H1 (cell line): ENCODE measurements around the gene LRTM2. TPM values are rescaled to one million over a fixed set of nuclear protein-coding genes. Genes with fewer than 3 reads are reported as not detected.

Source experiments
- CTCF ChIA-PET: fragments of 300-600 bp; sonication (Branson Sonifier 250); formaldehyde crosslinking; loops from one replicate; lab custom pipeline; 2021; ENCODE audit not compliant: partially characterized antibody; lab: Charles Lee
- POLR2A ChIA-PET: fragments of 300-600 bp; sonication (Branson Sonifier 250); formaldehyde crosslinking; loops from one replicate; lab custom pipeline; 2021; ENCODE audit warnings: inconsistent platforms; ENCODE audit not compliant: partially characterized antibody; lab: Charles Lee
- DNase-seq, 2 experiments: peaks; one replicate each; pipeline versions ENCODE4 v3.0.0 to v3.0.0-alpha.2; 2010 to 2022; ENCODE audit warnings: low spot score in 2 of 2, low read depth in 1 of 2, mixed read lengths in 1 of 2
- FAIRE-seq: peaks from 2 replicates; lab custom pipeline; 2011; peaks lifted over from hg19 to GRCh38; lab: Jason Lieb, UNC
- H2AFZ ChIP-seq: 2 replicates; pipeline ENCODE4 v1.8.1; 2012; ENCODE audit warnings: low read length, inconsistent platforms
- H2AK5ac ChIP-seq: 2 replicates; pipeline ENCODE4 v1.6.1; 2013; ENCODE audit warnings: low read depth, low read length
- H2BK120ac ChIP-seq: replicated peaks from 2 replicates; pipeline ENCODE3; 2013; ENCODE audit warnings: low read depth, low read length, inconsistent platforms
- H2BK12ac ChIP-seq: 2 replicates; pipeline ENCODE4 v1.6.1; 2013; ENCODE audit warnings: low read depth, low read length
- H2BK15ac ChIP-seq: 2 replicates; pipeline ENCODE4 v1.6.1; 2013; ENCODE audit warnings: low read length
- H2BK20ac ChIP-seq: 2 replicates; pipeline ENCODE4 v1.6.1; 2013; ENCODE audit warnings: low read length
- H2BK5ac ChIP-seq: 2 replicates; pipeline ENCODE4 v1.6.1; 2013; ENCODE audit warnings: low read depth, low read length
- H3K14ac ChIP-seq: 2 replicates; pipeline ENCODE4 v1.6.1; 2013; ENCODE audit warnings: inconsistent platforms; ENCODE audit not compliant: insufficient read length
- H3K18ac ChIP-seq: 2 replicates; pipeline ENCODE4 v1.6.1; 2013; ENCODE audit warnings: low read length; ENCODE audit errors: extremely low read depth
- H3K23ac ChIP-seq: 2 replicates; pipeline ENCODE4 v1.6.1; 2013; ENCODE audit warnings: inconsistent platforms; ENCODE audit not compliant: insufficient read length
- H3K23me2 ChIP-seq: 2 replicates; pipeline ENCODE4 v1.6.1; 2013; ENCODE audit warnings: low read depth, low read length
- H3K27ac ChIP-seq: 2 replicates; pipeline ENCODE4 v1.6.1; 2011; ENCODE audit warnings: low read depth, low read length, inconsistent platforms
- H3K27me3 ChIP-seq, 4 experiments: replicated peaks in 1 of 4; 1 replicate in 1 of 4; 2 replicates in 3 of 4; pipeline versions ENCODE4 v1.6.1 to v1.8.1; 2011 to 2013; ENCODE audit warnings: low read length in 3 of 4, mild to moderate bottlenecking in 3 of 4, inconsistent platforms in 2 of 4, mixed read lengths in 2 of 4, moderate library complexity in 1 of 4; ENCODE audit not compliant: control insufficient read depth in 3 of 4, insufficient read depth in 3 of 4; ENCODE audit errors: extremely low read depth in 1 of 4
- H3K36me3 ChIP-seq, 4 experiments: 2 replicates each; pipeline versions ENCODE4 v1.6.1 to v1.8.1; 2011 to 2013; ENCODE audit warnings: mild to moderate bottlenecking in 4 of 4, low read length in 3 of 4, moderate library complexity in 2 of 4, control low read depth in 1 of 4, inconsistent platforms in 1 of 4; ENCODE audit not compliant: insufficient read depth in 4 of 4, control insufficient read depth in 2 of 4
- H3K4ac ChIP-seq: replicated peaks from 2 replicates; pipeline ENCODE3; 2013; ENCODE audit warnings: low read length, low read depth, mixed read lengths, inconsistent platforms; ENCODE audit not compliant: insufficient read length
- H3K4me1 ChIP-seq, 4 experiments: replicated peaks in 1 of 4; 1 replicate in 1 of 4; 2 replicates in 3 of 4; pipeline versions ENCODE4 v1.6.1 to v1.8.1; 2011 to 2013; ENCODE audit warnings: low read length in 3 of 4, inconsistent platforms in 2 of 4, mixed read lengths in 1 of 4; ENCODE audit not compliant: insufficient read depth in 4 of 4, control insufficient read depth in 3 of 4
- H3K4me2 ChIP-seq, 2 experiments: 2 replicates each; pipeline versions ENCODE4 v1.6.1 to v1.8.1; 2011 to 2013; ENCODE audit warnings: low read depth in 2 of 2, low read length in 2 of 2, control low read depth in 1 of 2, inconsistent platforms in 1 of 2, mild to moderate bottlenecking in 1 of 2; ENCODE audit not compliant: insufficient read depth in 1 of 2
- H3K4me3 ChIP-seq, 4 experiments: fragments of 200-600, 300-600 bp in 1 of 4; sonication (generic), shearing (Covaris generic), sonication (Bioruptor Twin) in 1 of 4; 2 replicates each; pipeline versions ENCODE4 v1.5.1 to v1.8.1; 2011 to 2016; ENCODE audit warnings: low read length in 4 of 4, low read depth in 3 of 4, control low read depth in 2 of 4, inconsistent platforms in 2 of 4, mild to moderate bottlenecking in 2 of 4, mixed read lengths in 1 of 4, moderate library complexity in 1 of 4; ENCODE audit not compliant: insufficient read depth in 2 of 4; ENCODE audit errors: extremely low read depth in 1 of 4
- H3K56ac ChIP-seq: replicated peaks from 2 replicates; pipeline ENCODE3; 2013; ENCODE audit warnings: low read depth, mild to moderate bottlenecking, mixed read lengths, low read length, inconsistent platforms; ENCODE audit not compliant: insufficient read length
- H3K79me1 ChIP-seq: 2 replicates; pipeline ENCODE4 v1.6.1; 2013; ENCODE audit warnings: low read depth, low read length, control low read depth
- H3K79me2 ChIP-seq, 2 experiments: 2 replicates each; pipeline versions ENCODE4 v1.6.1 to v1.8.1; 2012 to 2013; ENCODE audit warnings: low read length in 2 of 2, mild to moderate bottlenecking in 2 of 2, inconsistent platforms in 1 of 2; ENCODE audit not compliant: insufficient read depth in 2 of 2, control insufficient read depth in 1 of 2
- H3K9ac ChIP-seq, 4 experiments: replicated peaks in 1 of 4; 1 replicate in 1 of 4; 2 replicates in 3 of 4; pipeline versions ENCODE4 v1.6.1 to v1.8.1; 2011 to 2013; ENCODE audit warnings: low read depth in 3 of 4, low read length in 3 of 4, control low read depth in 2 of 4, mild to moderate bottlenecking in 2 of 4, moderate library complexity in 2 of 4, inconsistent platforms in 1 of 4; ENCODE audit errors: extremely low read depth in 1 of 4
- H3K9me3 ChIP-seq, 2 experiments: 2 replicates each; pipeline versions ENCODE4 v1.6.1 to v1.8.1; 2012 to 2013; ENCODE audit warnings: mild to moderate bottlenecking in 2 of 2, moderate library complexity in 2 of 2, control low read depth in 1 of 2, inconsistent platforms in 1 of 2, low read depth in 1 of 2, low read length in 1 of 2, mixed read lengths in 1 of 2; ENCODE audit not compliant: insufficient read depth in 2 of 2
- H4K20me1 ChIP-seq, 2 experiments: replicated peaks in 1 of 2; 2 replicates each; pipeline versions ENCODE3 to v1.8.1; 2011 to 2013; ENCODE audit warnings: inconsistent platforms in 2 of 2, low read length in 2 of 2, mild to moderate bottlenecking in 1 of 2; ENCODE audit not compliant: insufficient read depth in 2 of 2, control insufficient read depth in 1 of 2
- H4K5ac ChIP-seq: 2 replicates; pipeline ENCODE4 v1.6.1; 2013; ENCODE audit warnings: low read length, low read depth, mixed read lengths, inconsistent platforms; ENCODE audit not compliant: insufficient read length
- H4K8ac ChIP-seq: 2 replicates; pipeline ENCODE4 v1.8.0; 2013; ENCODE audit warnings: mild to moderate bottlenecking, moderate library complexity, low read length, inconsistent platforms; ENCODE audit not compliant: insufficient read depth; ENCODE audit errors: extremely low read depth
- H4K91ac ChIP-seq: replicated peaks from 2 replicates; pipeline ENCODE3; 2013; ENCODE audit warnings: low read length, mixed read lengths, inconsistent platforms; ENCODE audit not compliant: insufficient read length
- BRCA1 ChIP-seq: IDR thresholded peaks from 2 replicates; pipeline ENCODE4 v1.6.1; 2012; ENCODE audit warnings: low read depth, low read length, improper control_type of control experiment
- CBX5 ChIP-seq: fragments of 300-800, 300-1000 bp; sonication (generic); IDR thresholded peaks from 2 replicates; pipeline ENCODE4 v1.7.1; 2016; ENCODE audit warnings: antibody characterized with exemption, low read length, low read depth
- CEBPB ChIP-seq: IDR thresholded peaks from 2 replicates; pipeline ENCODE4 v1.6.1; 2012; ENCODE audit warnings: low read depth, low read length
- HDAC6 ChIP-seq: IDR thresholded peaks from one replicate; pipeline ENCODE4 v1.7.1; 2012; ENCODE audit warnings: low read depth, mild to moderate bottlenecking, inconsistent platforms, low read length, moderate library complexity
- SIX5 ChIP-seq: IDR thresholded peaks from 2 replicates; pipeline ENCODE4 v1.6.1; 2011; ENCODE audit warnings: mild to moderate bottlenecking, low read depth, low read length
- SUZ12 ChIP-seq: fragments of 200-600 bp; sonication (generic); IDR thresholded peaks from 2 replicates; pipeline ENCODE4 v1.6.1; 2012; ENCODE audit warnings: mild to moderate bottlenecking, inconsistent platforms, low read length, moderate library complexity, mixed read lengths
- TBP ChIP-seq: IDR thresholded peaks from 2 replicates; pipeline ENCODE4 v1.6.1; 2011; ENCODE audit warnings: low read depth, low read length, improper control_type of control experiment
- TCF12 ChIP-seq: IDR thresholded peaks from 2 replicates; pipeline ENCODE4 v1.6.1; 2011; ENCODE audit warnings: low read depth, mild to moderate bottlenecking, low read length
- WGBS, 2 experiments: shearing (Covaris generic) in 1 of 2; methylation state at CpG; one replicate each; pipeline versions ENCODE4 v1.1.6 to v1.1.7; 2013 to 2015; ENCODE audit warnings: low lambda C conversion rate in 2 of 2, mixed read lengths in 2 of 2, inconsistent platforms in 1 of 2, low coverage in 1 of 2, missing lambda C conversion rate in 1 of 2; ENCODE audit not compliant: insufficient replicate concordance in 2 of 2, insufficient coverage in 1 of 2, insufficient read length in 1 of 2; ENCODE audit errors: extremely low coverage in 1 of 2, missing lambda C conversion rate in 1 of 2; 5-methylcytosine and 5-hydroxymethylcytosine counted together
- polyA plus RNA-seq, 7 experiments: library from polyadenylated mRNA; depleted of rRNA in 3 of 7; stranded (reverse) in 5 of 7; unstranded in 2 of 7; fragments of >200 nt in 5 of 7; fragments of 200-250 nt in 2 of 7; gene quantifications; 1 replicate in 5 of 7; 2 replicates in 1 of 7; 4 replicates in 1 of 7; pipeline versions ENCODE4 v1.2.1 to v1.2.3, GENCODE V29; 2011 to 2013; ENCODE audit warnings: missing spikeins in 2 of 7, mixed read lengths in 2 of 7
- total RNA-seq: library from RNA; stranded (reverse); fragmentation: NEBNext Ultra II Directional; extraction: Animal tissue kit (Norgen Biotek cat#: 25700); gene quantifications from 2 replicates; pipeline ENCODE4 v1.2.1, GENCODE V29; 2021

Gene LRTM2
- total and polyA plus RNA-seq, 2 of the 8 experiments (the other 6 are each of a cell fraction or from before 2014, with no cell fraction given) = 0.06 TPM; not detected in 1

- peaks cover 0 to 2% of the 10 kb centered on the region in 2 experiments for H4K20me1 ChIP-seq
- H3K18ac ChIP-seq = no peak overlapping the region
- no peaks in the 10 kb centered on the region for H3K79me1 ChIP-seq
- no peak overlapping the region for H2BK5ac ChIP-seq
- H3K27me3 ChIP-seq = no peaks in the 10 kb centered on the region
- no peaks in the 10 kb centered on the region; the same call in 1 of the 2 replicates for H3K23me2 ChIP-seq
- no peak overlapping the region for H3K4me2 ChIP-seq
- ChIA-PET CTCF (interaction anchor here (0.7 to 0.9 kb wide), 2 partner anchors 10 to 23 kb away, joined by 3 read pairs; no protein-coding TSS in a partner anchor), POLR2A (no interaction called here)
- H3K23ac ChIP-seq = no peak overlapping the region
- H4K5ac ChIP-seq = no peak overlapping the region
- TF ChIP-seq SIX5 (no peak), BRCA1 (no peak), HDAC6 (no peak), TBP (no peak), CBX5 (no peak), CEBPB (no peak), TCF12 (no peak), SUZ12 (no peak)
- no peaks in the 10 kb centered on the region for H3K36me3 ChIP-seq
- FAIRE-seq (no peak), DNase-seq (no peak)
- no peak overlapping the region for H4K91ac ChIP-seq
- H3K9ac ChIP-seq = no peak overlapping the region
- H3K79me2 ChIP-seq = no peaks in the 10 kb centered on the region
- H3K4me3 ChIP-seq = no peak overlapping the region
- H2BK12ac ChIP-seq = no peak overlapping the region
- no peak overlapping the region for H3K4ac ChIP-seq
- peaks cover 0 to 2% (median 0%) of the 10 kb centered on the region in 4 experiments; a peak in 1 of 7 replicates for H3K4me1 ChIP-seq
- no peak overlapping the region for H3K27ac ChIP-seq
- no peak overlapping the region for H2AK5ac ChIP-seq
- H3K14ac ChIP-seq = no peak overlapping the region
- WGBS, 2 experiments = 85% methylated on average over 13 of the region's 13 CpGs; no CpG with 5 or more reads in 1 of the 2 experiments
- no peaks in the 10 kb centered on the region for H3K9me3 ChIP-seq
- no peak overlapping the region for H2BK120ac ChIP-seq
- 0 out of 2 replicates have a peak overlapping the region, but pooled peaks have one; percentile 35 for H4K8ac ChIP-seq
- H2BK15ac ChIP-seq = no peak overlapping the region
- no peak overlapping the region for H3K56ac ChIP-seq
- no peak overlapping the region for H2AFZ ChIP-seq
- no peak overlapping the region for H2BK20ac ChIP-seq
Observed at GRCh38 chr12:1809591-1810190, 10.7 kb upstream of the LRTM2 start.
